Fibroblast of gingiva (primary cell): ENCODE data around the gene PEX7.
"Not testable (repeated sequence)": the region's sequence is repeated elsewhere in the genome, so short reads cannot be mapped to it uniquely, and the experiment has no call there.

ENCODE experiments used
- DNase-seq: peaks from one replicate; pipeline ENCODE4 v3.0.0-alpha.2; 2011; ENCODE audit warnings: low read depth

Gene PEX7

GRCh38 chr6:136790411-136791295 is 31.7 kb upstream of the PEX7 start:
- DNase-seq, result no peak

GRCh38 chr6:136791296-136792094 is 30.9 kb upstream of the PEX7 start:
- peak; percentile 73 for DNase-seq

GRCh38 chr6:136792095-136792409 is 30.3 kb upstream of the PEX7 start:
- DNase-seq, result no peak

- peak; percentile 91 for DNase-seq
Measured at GRCh38 chr6:136792410-136793262, 29.8 kb upstream of the PEX7 start, which contains the start of gene MAP3K5. Gene MAP3K5, minus strand, starts transcription at chr6:136792477. Its CDS starts 320 bp downstream, at chr6:136792157.

- no peak for DNase-seq
Measured at GRCh38 chr6:136793363-136793762, 29.0 kb upstream of the PEX7 start.

- DNase-seq, result no peak
Measured at GRCh38 chr6:136795386-136795785, 27.0 kb upstream of the PEX7 start.

- no peak for DNase-seq
Measured at GRCh38 chr6:136795996-136796395, 26.4 kb upstream of the PEX7 start.

- DNase-seq, result no peak
Measured at GRCh38 chr6:136798044-136798443, 24.3 kb upstream of the PEX7 start.

GRCh38 chr6:136801581-136801980 is 20.8 kb upstream of the PEX7 start:
- DNase-seq, result no peak

- no peak for DNase-seq
Measured at GRCh38 chr6:136803608-136804007, 18.8 kb upstream of the PEX7 start.

GRCh38 chr6:136809091-136809860 is 13.1 kb upstream of the PEX7 start:
- DNase-seq, result no peak

GRCh38 chr6:136811272-136811671 is 11.1 kb upstream of the PEX7 start:
- DNase-seq, result no peak

GRCh38 chr6:136812174-136812573 is 10.2 kb upstream of the PEX7 start:
- DNase-seq, result no peak

- DNase-seq, result not testable (repeated sequence)
Measured at GRCh38 chr6:136815608-136816007, 6.8 kb upstream of the PEX7 start.

- no peak for DNase-seq
Measured at GRCh38 chr6:136816656-136817055, 5.7 kb upstream of the PEX7 start.

- no peak for DNase-seq
Measured at GRCh38 chr6:136820561-136820960, 1.8 kb upstream of the PEX7 start.

- peak; percentile 53 for DNase-seq
Measured at GRCh38 chr6:136822046-136822375, 381 bp upstream of the PEX7 start.

- DNase-seq, result no peak
Measured at GRCh38 chr6:136823128-136823660, 802 bp downstream of the PEX7 start.

GRCh38 chr6:136826216-136826615 is 3.8 kb downstream of the PEX7 start:
- DNase-seq, result no peak

GRCh38 chr6:136831873-136832562 is 9.6 kb downstream of the PEX7 start:
- DNase-seq, result no peak
